PC-3 (cell line): ENCODE measurements around the gene CSTF2T. TPM values are rescaled to one million over a fixed set of nuclear protein-coding genes. Genes with fewer than 3 reads are reported as not detected.
"Not testable (repeated sequence)": the region's sequence is repeated elsewhere in the genome, so short reads cannot be mapped to it uniquely, and the experiment has no call there.

ENCODE experiments used
- ATAC-seq: fragments of 200-7000 bp; cut with Tn5 transposase; 2 replicates; pipeline ENCODE4 v1.9.1; 2020; ENCODE audit warnings: mild to moderate bottlenecking, moderate library complexity
- BruUV-seq: library from RNA; stranded (reverse); fragments of 400-500 nt; replicated peaks from 2 replicates; lab custom pipeline; 2021; lab: Mats Ljungman, UMichigan
- CTCF ChIA-PET: fragments of 300-600 bp; sonication (Branson Sonifier 250); formaldehyde crosslinking; loops from one replicate; lab custom pipeline; 2022; ENCODE audit warnings: antibody characterized with exemption; lab: Charles Lee
- POLR2A ChIA-PET: fragments of 300-600 bp; sonication (Branson Sonifier 250); formaldehyde crosslinking; loops from one replicate; lab custom pipeline; 2022; ENCODE audit warnings: antibody characterized with exemption; ENCODE audit not compliant: unreplicated experiment; lab: Charles Lee
- DNase-seq: peaks from one replicate; pipeline ENCODE4 v3.0.0-alpha.2; 2015
- H2AFZ ChIP-seq: fragments of 300-600 bp; sonication (generic); 2 replicates; pipeline ENCODE4 v1.6.0; 2016; ENCODE audit warnings: antibody characterized with exemption, low read length
- H3F3A ChIP-seq: fragments of 300-600 bp; sonication (generic); one replicate; pipeline ENCODE4 v1.6.0; 2017; ENCODE audit warnings: antibody characterized with exemption, low read length, control low read depth, mild to moderate bottlenecking; ENCODE audit not compliant: unreplicated experiment
- H3K27ac ChIP-seq: fragments of 300-600 bp; sonication (generic); 2 replicates; pipeline ENCODE4 v1.5.1; 2016; ENCODE audit warnings: mild to moderate bottlenecking, low read length
- H3K27me3 ChIP-seq: fragments of 300-600 bp; sonication (generic); 2 replicates; pipeline ENCODE4 v1.6.1; 2016; ENCODE audit warnings: low read length, mixed read lengths
- H3K36me3 ChIP-seq: fragments of 300-600 bp; sonication (generic); 2 replicates; pipeline ENCODE4 v1.6.1; 2016; ENCODE audit warnings: low read depth, mixed run types, low read length, mixed read lengths
- H3K4me1 ChIP-seq: fragments of 300-600 bp; sonication (generic); 2 replicates; pipeline ENCODE4 v1.5.1; 2016; ENCODE audit warnings: low read length; ENCODE audit not compliant: insufficient read depth
- H3K4me2 ChIP-seq: fragments of 300-600 bp; sonication (generic); 2 replicates; pipeline ENCODE4 v1.6.0; 2016; ENCODE audit warnings: low read length
- H3K4me3 ChIP-seq: fragments of 300-600 bp; sonication (generic); 2 replicates; pipeline ENCODE4 v1.5.1; 2016; ENCODE audit warnings: mild to moderate bottlenecking, low read length, mixed read lengths
- H3K79me2 ChIP-seq: fragments of 300-600 bp; sonication (generic); 2 replicates; pipeline ENCODE4 v1.6.1; 2017; ENCODE audit warnings: low read length, mixed read lengths
- H3K9ac ChIP-seq: fragments of 300-600 bp; sonication (generic); 2 replicates; pipeline ENCODE4 v1.6.0; 2016; ENCODE audit warnings: mild to moderate bottlenecking, low read length
- H3K9me2 ChIP-seq: fragments of 300-600 bp; sonication (generic); replicated peaks from 2 replicates; pipeline ENCODE4 v1.6.1; 2016; ENCODE audit warnings: mixed run types, low read length, mixed read lengths
- H3K9me3 ChIP-seq: fragments of 300-600 bp; sonication (generic); 2 replicates; pipeline ENCODE4 v1.6.1; 2016; ENCODE audit warnings: low read length, mixed read lengths
- H4K20me1 ChIP-seq: fragments of 300-600 bp; sonication (generic); 2 replicates; pipeline ENCODE4 v1.6.1; 2016; ENCODE audit warnings: low read length, mixed read lengths
- CTCF ChIP-seq: fragments of 300-600 bp; sonication (generic); conservative IDR thresholded peaks from 2 replicates; pipeline ENCODE4 v1.5.1; 2017; ENCODE audit warnings: antibody characterized with exemption, low read depth, mild to moderate bottlenecking, low read length
- EZH2 ChIP-seq: fragments of 300-600 bp; sonication (generic); IDR thresholded peaks from one replicate; pipeline ENCODE4 v1.6.1; 2017; ENCODE audit warnings: antibody characterized with exemption, mild to moderate bottlenecking, low read length; ENCODE audit not compliant: unreplicated experiment
- EZH2phosphoT487 ChIP-seq: fragments of 300-600 bp; sonication (generic); IDR thresholded peaks from 2 replicates; pipeline ENCODE4 v1.6.1; 2018; ENCODE audit warnings: mild to moderate bottlenecking, antibody characterized with exemption, low read length, borderline replicate concordance
- intact Hi-C: fragments of 100-400 bp; cut with micrococcal nuclease; formaldehyde crosslinking; loops from 2 replicates; pipeline ENCODE4 v1.9.0; 2023
- total RNA-seq: library from RNA; depleted of rRNA; stranded (reverse); fragments of >200 nt; gene quantifications from 2 replicates; pipeline ENCODE4 v1.2.3, GENCODE V29; 2014

The CSTF2T gene
- total RNA-seq, 1 experiment from 2014 or later = 45.2 TPM

GRCh38 chr10:51691135-51691534 is 8.3 kb downstream of the CSTF2T start:
- Histone ChIP-seq H3K27ac (no peak overlapping the region), H3K9me2 (no peaks in the 10 kb centered on the region), H3F3A (no peaks in the 10 kb centered on the region), H3K9ac (no peak overlapping the region), H3K4me2 (no peak overlapping the region), H3K4me1 (peaks cover 11% of the 10 kb centered on the region), H3K27me3 (no peaks in the 10 kb centered on the region), H3K9me3 (no peaks in the 10 kb centered on the region), H3K36me3 (peaks cover 7% of the 10 kb centered on the region; the same call in 1 of the 2 replicates), H3K79me2 (peaks cover 8% of the 10 kb centered on the region), H4K20me1 (0 out of 2 replicates have a peak, but pooled peaks cover 4% of the 10 kb centered on the region), H3K4me3 (no peak overlapping the region), H2AFZ (no peak overlapping the region)
- intact Hi-C loops = loop anchor here (5.0 to 10.0 kb wide), 2 partner anchors 266 to 629 kb away; no protein-coding TSS in a partner anchor
- CTCF ChIA-PET = no interaction called here
- no TSS peak for BruUV-seq
- TF ChIP-seq EZH2 (no peak), EZH2phosphoT487 (no peak), CTCF (no peak)
- ATAC-seq (no peak), DNase-seq (peak; percentile 34)
- POLR2A ChIA-PET = interaction anchor here (0.7 kb wide), 2 partner anchors 394 to 852 kb away, joined by 6 to 14 read pairs; no protein-coding TSS in a partner anchor

- ChIA-PET POLR2A (no interaction called here), CTCF (no interaction called here)
- TF ChIP-seq CTCF (no peak), EZH2 (no peak), EZH2phosphoT487 (no peak)
- Histone ChIP-seq H3K9me3 (no peaks in the 10 kb centered on the region), H3K79me2 (no peaks in the 10 kb centered on the region), H3K36me3 (no peaks in the 10 kb centered on the region), H3K9ac (no peak overlapping the region), H3K9me2 (no peaks in the 10 kb centered on the region), H3F3A (no peaks in the 10 kb centered on the region), H3K27me3 (no peaks in the 10 kb centered on the region), H4K20me1 (no peaks in the 10 kb centered on the region), H3K27ac (no peak overlapping the region), H2AFZ (no peak overlapping the region), H3K4me3 (no peak overlapping the region), H3K4me1 (peaks cover 22% of the 10 kb centered on the region), H3K4me2 (no peak overlapping the region)
- no TSS peak for BruUV-seq
- intact Hi-C loops = no loop called here
- peak; percentile 50 for ATAC-seq
- peak; percentile 72 for DNase-seq
Measured at GRCh38 chr10:51689536-51689935, 9.9 kb downstream of the CSTF2T start.

GRCh38 chr10:51688826-51689225 is 10.6 kb downstream of the CSTF2T start:
- H3K4me3 ChIP-seq, H3K9me2 ChIP-seq, POLR2A ChIA-PET, H2AFZ ChIP-seq, ATAC-seq, H3F3A ChIP-seq, H4K20me1 ChIP-seq, H3K27ac ChIP-seq, H3K36me3 ChIP-seq, CTCF ChIA-PET, H3K27me3 ChIP-seq, H3K9ac ChIP-seq, H3K79me2 ChIP-seq, H3K4me2 ChIP-seq, intact Hi-C loops, BruUV-seq, DNase-seq, H3K9me3 ChIP-seq: not testable (repeated sequence)
- peaks cover 24% of the 10 kb centered on the region for H3K4me1 ChIP-seq
